Dedifferentiated amniotic fluid mesenchymal stem cell (primary cell): ENCODE measurements around the gene TLCD2.
A peak's percentile ranks its signal among the peaks of the same experiment; 100 is the strongest.
"Not testable (repeated sequence)": the region's sequence is repeated elsewhere in the genome, so short reads cannot be mapped to it uniquely, and the experiment has no call there.

ENCODE experiments used
- DNase-seq: peaks from one replicate; pipeline ENCODE4 v3.0.0-alpha.2; 2016; ENCODE audit errors: extremely low spot score

Gene TLCD2

GRCh38 chr17:1718362-1719165 is 8.4 kb upstream of the TLCD2 start:
- no peak for DNase-seq

GRCh38 chr17:1716912-1717695 is 6.9 kb upstream of the TLCD2 start:
- peak; percentile 98 for DNase-seq

- DNase-seq = peak; percentile 100
These were observed 6.1 kb upstream of the TLCD2 start for GRCh38 chr17:1716076-1716911.

GRCh38 chr17:1715803-1716075 is 5.6 kb upstream of the TLCD2 start:
- no peak for DNase-seq

- peak; percentile 89 for DNase-seq
These were observed 5.0 kb upstream of the TLCD2 start for GRCh38 chr17:1714980-1715802.

- DNase-seq = peak; percentile 100
These were observed 4.3 kb upstream of the TLCD2 start for GRCh38 chr17:1714427-1714979.

GRCh38 chr17:1713878-1714426 is 3.8 kb upstream of the TLCD2 start:
- no peak for DNase-seq

- no peak for DNase-seq
These were observed 3.1 kb upstream of the TLCD2 start for GRCh38 chr17:1713160-1713877.

- no peak for DNase-seq
These were observed 2.1 kb upstream of the TLCD2 start for GRCh38 chr17:1712271-1712670.

GRCh38 chr17:1711804-1712203 is 1.6 kb upstream of the TLCD2 start:
- DNase-seq = no peak

- DNase-seq = no peak
These were observed 803 bp upstream of the TLCD2 start for GRCh38 chr17:1710807-1711553.

GRCh38 chr17:1709403-1709951 is 700 bp downstream of the TLCD2 start:
- DNase-seq = no peak

GRCh38 chr17:1708791-1709346 is 1.3 kb downstream of the TLCD2 start:
- DNase-seq = not testable (repeated sequence)

- DNase-seq = no peak
These were observed 3.1 kb downstream of the TLCD2 start for GRCh38 chr17:1707107-1707506.

- no peak for DNase-seq
These were observed 5.2 kb downstream of the TLCD2 start for GRCh38 chr17:1705004-1705403.

GRCh38 chr17:1703063-1703462 is 7.1 kb downstream of the TLCD2 start:
- DNase-seq = no peak

- DNase-seq = not testable (repeated sequence)
These were observed 10.3 kb downstream of the TLCD2 start for GRCh38 chr17:1699891-1700290.

- DNase-seq = no peak
These were observed 12.5 kb downstream of the TLCD2 start for GRCh38 chr17:1697681-1698080.

GRCh38 chr17:1695365-1695764 is 14.8 kb downstream of the TLCD2 start:
- no peak for DNase-seq
